HT1080 (cell line): ENCODE results near the gene TNFAIP8L2. TPM values are rescaled to one million over a fixed set of nuclear protein-coding genes. Genes with fewer than 3 reads are reported as not detected.

Experiments
- DNase-seq: peaks from one replicate; pipeline ENCODE4 v3.0.0-alpha.2; 2015; ENCODE audit warnings: low read depth
- total RNA-seq: library from RNA; depleted of rRNA; stranded (reverse); fragments of >200 nt; shearing (Covaris generic); gene quantifications from 2 replicates; pipeline ENCODE4 v1.2.3, GENCODE V29; 2014

Gene TNFAIP8L2
- total RNA-seq, 1 experiment from 2014 or later = not detected

DNA sequence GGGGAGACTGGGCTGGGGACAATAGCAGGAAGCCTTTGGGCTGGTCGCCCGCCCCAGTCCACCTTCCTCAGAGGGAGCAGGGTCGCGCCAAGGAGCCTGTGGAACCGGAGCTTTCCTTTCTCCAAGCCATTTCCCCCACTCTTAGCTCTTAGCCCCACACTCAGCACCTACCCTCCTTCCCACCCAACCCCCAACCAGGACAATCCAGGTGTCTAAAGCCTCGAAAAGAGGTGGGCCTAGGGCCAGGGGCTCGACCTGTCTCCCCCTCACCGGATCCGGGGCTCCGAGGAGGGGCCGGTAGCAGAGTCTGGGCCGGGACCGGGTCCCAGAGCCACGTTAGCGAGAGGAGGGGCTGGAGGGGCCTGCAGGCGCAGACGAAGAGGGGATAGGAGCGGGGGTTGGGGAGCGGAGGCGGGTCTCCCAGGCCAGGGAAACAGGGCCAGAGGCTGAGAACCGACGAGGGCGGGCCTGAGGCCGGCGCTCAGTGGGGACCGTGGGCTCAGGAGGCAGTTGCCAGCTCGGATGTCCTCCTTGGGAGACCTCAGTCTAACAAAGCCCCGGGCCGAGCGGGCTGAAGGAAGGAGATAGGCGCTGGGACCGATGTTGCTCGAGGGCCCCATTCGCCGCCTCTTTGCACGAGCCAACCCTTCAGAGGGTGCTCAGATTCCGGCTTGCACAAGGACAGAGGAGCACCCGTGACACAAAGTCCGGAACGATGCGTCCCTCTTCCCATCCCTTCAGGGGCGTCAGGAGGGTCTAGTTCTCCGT, 11.0 kb upstream of the TNFAIP8L2 start:
- no peak for DNase-seq

- DNase-seq = no peak
Observed at GRCh38 chr1:151146072-151146411, 10.4 kb upstream of the TNFAIP8L2 start.

DNA sequence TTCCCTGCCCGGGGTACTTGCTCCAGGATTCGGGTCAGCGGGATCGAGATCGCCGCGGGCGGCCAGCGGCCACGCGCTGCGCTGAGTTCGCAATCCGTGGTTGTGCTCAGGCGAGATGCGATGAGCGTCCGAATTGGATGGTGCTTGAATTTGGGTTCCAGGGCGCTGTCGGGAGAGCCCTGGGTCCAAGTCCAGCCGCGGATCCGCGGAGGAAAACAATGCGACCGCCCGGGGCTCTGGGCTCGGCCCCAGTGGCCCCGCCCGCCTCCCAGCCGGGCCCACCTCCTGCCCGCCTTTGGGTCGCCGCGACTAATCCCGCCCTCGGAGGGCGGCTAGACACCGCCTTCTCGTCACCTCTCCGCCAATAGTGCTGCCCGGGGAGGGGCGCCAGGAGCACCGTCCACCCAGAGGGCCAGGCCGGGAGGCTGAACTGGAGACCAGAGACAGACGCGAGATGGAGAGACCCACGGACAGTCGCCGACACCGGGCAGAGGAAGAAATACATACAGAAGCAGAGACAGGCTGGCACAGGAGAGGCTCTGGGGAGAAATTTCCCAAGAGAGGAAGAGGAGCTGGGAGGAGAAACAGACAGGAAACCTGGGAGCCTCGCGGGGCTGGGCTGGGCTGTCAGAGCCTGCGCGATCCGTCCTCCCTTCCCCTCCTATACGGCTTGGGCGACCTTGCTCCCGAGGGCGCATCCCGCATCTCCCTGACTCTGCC, 9.9 kb upstream of the TNFAIP8L2 start, which contains the start of gene SEMA6C:
Gene SEMA6C (minus strand): TSS at position 220 of the 720 bp plus-strand sequence. CDS start 4,010 bp downstream, outside the sequence.
- DNase-seq = peak; percentile 90

DNA sequence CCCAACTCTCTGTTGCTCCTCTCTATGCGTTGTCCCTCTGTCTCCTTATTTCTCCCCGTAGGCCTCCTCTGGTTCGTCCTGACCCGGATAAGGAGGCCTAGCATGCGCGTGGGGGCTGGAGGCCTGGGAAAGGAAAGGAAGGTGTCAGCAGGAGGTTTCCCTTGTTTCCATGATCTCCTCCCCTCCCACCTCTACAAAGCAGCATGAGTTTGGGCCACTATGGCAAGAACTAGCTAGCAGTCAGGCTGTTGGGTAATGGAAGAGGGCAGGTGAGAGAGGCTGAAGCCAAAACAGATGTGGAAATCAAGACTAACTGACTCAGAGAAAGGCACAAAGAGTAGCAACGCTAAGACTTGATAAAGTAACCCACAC, 9.3 kb upstream of the TNFAIP8L2 start:
- no peak for DNase-seq

DNA sequence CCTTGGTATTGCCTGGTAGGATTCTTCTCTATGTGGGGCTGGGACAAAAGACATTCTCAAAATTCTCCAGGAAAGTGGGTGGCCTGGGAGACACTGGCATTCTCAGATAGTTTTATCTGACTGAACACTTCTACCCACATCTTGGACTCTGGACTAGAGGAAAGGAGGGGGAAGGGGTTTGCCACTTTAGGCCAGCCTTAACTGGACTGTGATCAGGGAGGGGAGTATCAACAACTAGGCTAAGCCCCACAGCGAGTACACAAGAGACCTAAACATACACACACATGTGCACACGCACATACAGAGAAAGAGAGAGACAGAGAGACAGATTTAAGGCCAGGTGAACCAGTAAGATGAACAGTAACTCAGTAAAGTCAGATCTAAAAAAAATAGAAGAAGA, 8.8 kb upstream of the TNFAIP8L2 start:
- no peak for DNase-seq

- DNase-seq = no peak
Observed at GRCh38 chr1:151157067-151157531, 650 bp downstream of the TNFAIP8L2 start.

- DNase-seq = no peak
Observed at GRCh38 chr1:151158326-151158725, 1.9 kb downstream of the TNFAIP8L2 start.

- DNase-seq = no peak
Observed at GRCh38 chr1:151158751-151159251, 2.4 kb downstream of the TNFAIP8L2 start.

DNA sequence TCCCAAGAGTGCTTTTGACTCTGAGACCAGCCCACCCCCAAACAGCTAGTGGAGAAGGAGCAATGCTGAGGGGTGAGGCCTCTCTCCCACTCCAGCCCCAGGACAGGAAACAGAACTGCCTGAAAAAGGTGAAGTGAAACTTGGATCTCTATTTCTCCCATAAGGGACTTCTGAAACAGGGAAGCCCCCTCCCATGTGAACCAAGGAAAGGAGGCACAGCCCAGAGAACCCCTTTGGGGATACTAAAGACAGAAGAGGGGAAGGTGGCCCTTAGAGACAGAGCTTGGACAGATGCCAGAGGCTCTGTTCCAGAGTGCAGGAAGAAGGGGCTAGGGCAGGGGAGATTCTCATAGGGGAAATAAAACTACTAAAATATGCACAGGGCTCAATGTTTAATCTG, 2.9 kb downstream of the TNFAIP8L2 start:
- no peak for DNase-seq

DNA sequence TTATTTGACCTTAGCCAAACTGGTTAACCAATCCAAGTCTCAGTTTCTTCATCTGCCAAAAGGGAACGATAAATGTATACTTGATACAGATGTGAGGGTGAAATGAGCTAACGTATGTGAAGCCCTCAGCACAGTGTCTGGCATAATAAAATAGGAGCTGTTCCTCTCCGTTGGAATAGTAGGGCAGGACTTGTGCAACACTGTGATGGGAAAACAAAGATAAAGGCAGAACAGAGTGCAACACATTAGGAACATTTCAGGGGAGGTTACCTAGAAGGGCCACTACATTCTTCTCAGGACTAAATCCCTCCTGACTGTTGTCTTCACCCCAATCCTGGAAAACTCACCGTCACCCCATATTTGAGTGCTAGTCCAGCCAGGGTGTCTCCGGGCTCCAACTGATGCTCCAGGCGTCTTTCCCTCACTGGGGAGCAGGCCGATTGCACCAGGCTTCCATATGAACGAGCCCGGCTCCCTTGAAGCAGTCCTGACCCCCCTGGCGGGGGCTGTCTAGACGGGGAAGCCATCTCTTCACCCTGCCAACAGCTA, 8.4 kb downstream of the TNFAIP8L2 start:
- DNase-seq = no peak

DNA sequence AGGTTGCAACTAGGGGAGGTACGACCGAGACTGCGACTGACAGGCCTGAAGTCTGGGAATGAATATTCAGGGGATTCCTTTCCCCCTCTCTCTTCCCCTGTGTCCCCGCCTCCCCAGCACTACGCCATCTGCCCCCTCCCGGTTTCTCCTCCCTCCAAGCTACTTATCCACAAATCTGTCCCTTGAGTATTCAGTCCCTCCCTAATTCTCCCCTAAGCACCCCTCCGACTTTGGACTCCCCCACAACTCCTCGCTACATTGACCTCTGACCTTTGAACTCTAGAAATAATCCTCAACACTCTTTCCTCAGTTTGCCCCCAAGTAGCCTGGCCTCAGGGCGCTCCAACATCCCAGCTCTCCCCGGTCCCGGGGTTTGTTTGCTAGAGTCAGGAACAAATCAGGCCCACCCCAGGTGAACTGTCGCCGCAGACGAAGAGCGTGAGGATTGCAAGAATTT, 8.9 kb downstream of the TNFAIP8L2 start:
- peak; percentile 17 for DNase-seq

GRCh38 chr1:151165738-151166504, 9.5 kb downstream of the TNFAIP8L2 start, which contains the start of the genes LYSMD1 and SCNM1:
Gene LYSMD1, minus strand, starts transcription at chr1:151165902. Its CDS starts 644 bp downstream, at chr1:151165258.
Gene SCNM1, plus strand, starts transcription at chr1:151166144. Its CDS starts 9 bp downstream, at chr1:151166153.
- DNase-seq = peak; percentile 97

DNA sequence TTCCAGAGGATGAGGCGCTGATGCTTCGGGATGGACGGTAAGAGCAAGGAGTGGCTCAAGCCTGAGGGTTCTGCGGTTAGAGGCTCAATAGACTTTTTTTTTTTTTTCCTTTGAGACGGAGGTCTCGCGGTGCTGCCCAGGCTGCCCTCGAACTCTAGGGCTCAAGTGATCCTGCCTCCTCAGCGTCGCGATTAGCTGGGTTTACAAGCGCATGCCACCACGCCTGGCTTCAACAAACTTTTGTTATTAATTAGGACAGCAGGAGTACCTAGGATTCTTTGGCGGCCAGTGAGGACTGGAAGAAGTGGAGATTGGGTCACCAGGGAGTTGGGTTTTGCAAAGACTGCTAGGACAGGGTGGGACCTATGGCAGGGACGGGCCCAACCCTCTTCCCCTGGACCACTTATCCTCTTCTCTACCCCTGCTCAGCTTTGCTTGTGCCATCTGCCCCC, 10.1 kb downstream of the TNFAIP8L2 start:
- DNase-seq = peak; percentile 74

- no peak for DNase-seq
Observed at GRCh38 chr1:151167116-151167515, 10.7 kb downstream of the TNFAIP8L2 start.

- no peak for DNase-seq
Observed at GRCh38 chr1:151171190-151171589, 14.7 kb downstream of the TNFAIP8L2 start.

DNA sequence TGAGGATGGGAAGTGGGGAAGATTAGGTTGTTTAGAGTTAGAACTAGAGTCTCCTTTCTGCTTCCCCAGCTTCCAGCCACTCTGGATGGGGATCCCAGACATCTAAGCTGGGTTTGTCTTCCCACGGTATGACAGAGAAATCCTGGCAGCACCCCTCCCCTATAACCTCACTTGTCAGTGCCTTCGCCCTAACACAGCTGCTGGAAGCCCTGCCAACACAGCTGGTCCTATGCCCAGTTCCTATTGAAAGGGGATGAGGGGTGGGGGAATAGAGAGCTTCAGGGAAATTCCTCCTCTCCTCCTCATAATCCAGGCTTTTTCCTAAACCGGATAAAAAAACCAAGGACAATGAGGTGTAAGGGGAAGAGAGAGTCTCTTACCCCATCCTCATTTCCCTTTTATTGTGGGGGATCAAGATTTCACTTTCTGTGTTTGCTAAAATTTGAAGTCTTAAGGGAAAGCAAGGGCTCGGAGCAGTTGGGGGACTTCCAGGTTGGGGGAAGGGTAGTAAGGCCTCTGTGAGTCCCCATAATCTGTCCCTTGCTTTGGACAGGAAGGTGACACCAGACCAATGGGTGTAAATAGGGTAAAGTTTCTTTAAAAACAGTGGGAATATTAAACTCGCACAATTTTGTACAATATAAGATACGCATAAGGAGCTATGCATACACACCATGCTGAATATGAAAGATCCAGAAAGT, 18.7 kb downstream of the TNFAIP8L2 start:
- no peak for DNase-seq

DNA sequence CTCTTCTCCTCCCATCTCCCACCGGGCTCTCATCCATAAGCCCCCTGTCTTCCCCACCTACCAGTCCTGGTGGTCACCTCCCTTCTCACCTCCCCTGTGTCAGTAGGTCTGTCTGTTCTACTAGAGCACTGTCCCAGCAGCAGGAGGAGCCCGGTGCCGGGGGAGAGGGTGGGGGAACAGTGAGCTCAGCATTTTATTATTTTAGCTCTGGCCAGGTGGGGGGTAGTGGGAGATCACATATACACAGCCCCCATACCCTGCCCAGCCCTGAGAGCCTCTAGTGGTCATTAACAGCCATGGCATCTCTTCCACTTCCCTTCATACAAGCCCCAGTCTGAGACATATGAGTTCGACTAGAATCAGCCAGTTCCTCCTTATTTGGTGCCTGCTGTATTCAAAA, 19.4 kb downstream of the TNFAIP8L2 start, which contains the start of gene TMOD4:
Gene TMOD4 (minus strand): TSS at position 119 of the 400 bp plus-strand sequence. CDS start 1,106 bp downstream, outside the sequence.
- no peak for DNase-seq

DNA sequence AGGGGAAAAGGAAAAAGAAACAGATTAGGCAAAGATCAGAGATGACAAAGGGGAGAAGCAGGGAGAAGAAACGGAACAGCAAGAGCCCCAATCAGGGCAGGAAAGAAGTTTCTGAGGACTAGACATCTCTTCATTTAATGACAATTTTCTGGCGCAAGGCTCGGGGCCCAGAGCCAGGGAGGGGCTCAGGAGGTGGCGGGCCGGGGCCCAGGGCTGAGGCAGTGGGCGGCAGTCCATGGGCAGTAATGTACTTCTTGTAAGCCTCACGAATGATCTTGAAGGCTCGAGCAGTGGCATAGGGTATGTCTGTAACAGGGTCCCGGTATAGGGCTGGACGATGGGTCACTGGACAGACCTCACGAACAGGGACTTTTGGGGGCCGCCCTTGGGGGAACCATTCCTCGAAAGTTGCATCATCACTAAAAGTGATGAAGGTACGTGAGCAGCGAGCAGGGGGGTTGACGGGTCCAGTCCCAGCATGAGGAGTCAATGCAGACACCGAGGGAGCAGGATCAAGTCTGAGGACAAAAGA, 20.1 kb downstream of the TNFAIP8L2 start:
- DNase-seq = no peak

- DNase-seq = no peak
Observed at GRCh38 chr1:151184211-151184610, 27.8 kb downstream of the TNFAIP8L2 start.

- DNase-seq = no peak
Observed at GRCh38 chr1:151187205-151187604, 30.8 kb downstream of the TNFAIP8L2 start.
